ENCODE measurements around the gene PDLIM3.

PDLIM3 gene

GRCh38 chr4:185523862-185524261 is 11.4 kb downstream of the PDLIM3 start:
- H3K4me2 ChIP-seq (ENCODE audit: low read depth, low read length, poor library complexity, severe bottlenecking): no peak overlapping the region
- TF ChIP-seq CTCF (IDR thresholded peaks at IDR 0.05; ENCODE audit: insufficient read depth, low read length, poor library complexity, severe bottlenecking) (no peak), EZH2phosphoT487 (conservative IDR thresholded peaks at IDR 0.05; ENCODE audit: low read length) (no peak)
- H4K20me1 ChIP-seq (ENCODE audit: low read depth, low read length): no peaks in the 10 kb centered on the region

GRCh38 chr4:185522451-185522850 is 12.9 kb downstream of the PDLIM3 start:
- Histone ChIP-seq H3K9ac (ENCODE audit: low read length) (no peak overlapping the region), H3K79me2 (ENCODE audit: insufficient read depth, low read length) (no peaks in the 10 kb centered on the region), H3K4me2 (ENCODE audit: low read depth, low read length, poor library complexity, severe bottlenecking) (no peak overlapping the region), H3F3A (ENCODE audit: insufficient read depth) (no peaks in the 10 kb centered on the region; the same call in 1 of the 2 replicates), H3K27me3 (ENCODE audit: low read length) (no peaks in the 10 kb centered on the region), H3K9me2 (replicated peaks; ENCODE audit: insufficient read depth, low read length) (no peaks in the 10 kb centered on the region), H3K4me3 (ENCODE audit: insufficient read depth, low read length, poor library complexity, severe bottlenecking) (no peak overlapping the region), H3K27ac (ENCODE audit: low read depth, low read length) (no peak overlapping the region), H2AFZ (ENCODE audit: low read depth, low read length, severe bottlenecking) (no peak overlapping the region), H4K20me1 (ENCODE audit: low read depth, low read length) (no peaks in the 10 kb centered on the region), H3K36me3 (ENCODE audit: low read length) (peaks cover 6% of the 10 kb centered on the region; the same call in 1 of the 2 replicates), H3K9me3 (ENCODE audit: insufficient read depth, low read length) (peaks cover 4% of the 10 kb centered on the region; the same call in 1 of the 2 replicates)
- no peak for TF ChIP-seq CTCF (IDR thresholded peaks at IDR 0.05; ENCODE audit: insufficient read depth, low read length, poor library complexity, severe bottlenecking)
- TF ChIP-seq EZH2phosphoT487 (conservative IDR thresholded peaks at IDR 0.05; ENCODE audit: low read length): no peak

More at GRCh38 chr4:185523862-185524261, 11.4 kb downstream of the PDLIM3 start:
- no peaks in the 10 kb centered on the region for H3K79me2 ChIP-seq (ENCODE audit: insufficient read depth, low read length)
- H3K9ac ChIP-seq (ENCODE audit: low read length): no peak overlapping the region
- no peaks in the 10 kb centered on the region for H3K27me3 ChIP-seq (ENCODE audit: low read length)
- peaks cover 4% of the 10 kb centered on the region; the same call in 1 of the 2 replicates for H3K36me3 ChIP-seq (ENCODE audit: low read length)
- H3K9me3 ChIP-seq (ENCODE audit: insufficient read depth, low read length): peaks cover 4% of the 10 kb centered on the region; the same call in 1 of the 2 replicates
- H3K4me3 ChIP-seq (ENCODE audit: insufficient read depth, low read length, poor library complexity, severe bottlenecking): no peak overlapping the region
- H3K9me2 ChIP-seq (replicated peaks; ENCODE audit: insufficient read depth, low read length): no peaks in the 10 kb centered on the region
- H3F3A ChIP-seq (ENCODE audit: insufficient read depth): no peaks in the 10 kb centered on the region
- H2AFZ ChIP-seq (ENCODE audit: low read depth, low read length, severe bottlenecking): no peak overlapping the region
- no peak overlapping the region for H3K27ac ChIP-seq (ENCODE audit: low read depth, low read length)

- no peak overlapping the region for H3K27ac ChIP-seq (ENCODE audit: low read depth, low read length)
- TF ChIP-seq EZH2phosphoT487 (conservative IDR thresholded peaks at IDR 0.05; ENCODE audit: low read length): no peak
- TF ChIP-seq CTCF (IDR thresholded peaks at IDR 0.05; ENCODE audit: insufficient read depth, low read length, poor library complexity, severe bottlenecking): no peak
- H3K27me3 ChIP-seq (ENCODE audit: low read length): no peaks in the 10 kb centered on the region
- no peaks in the 10 kb centered on the region for H3K9me2 ChIP-seq (replicated peaks; ENCODE audit: insufficient read depth, low read length)
- H3K9ac ChIP-seq (ENCODE audit: low read length): no peak overlapping the region
- no peaks in the 10 kb centered on the region for H4K20me1 ChIP-seq (ENCODE audit: low read depth, low read length)
- H2AFZ ChIP-seq (ENCODE audit: low read depth, low read length, severe bottlenecking): no peak overlapping the region
- H3K4me3 ChIP-seq (ENCODE audit: insufficient read depth, low read length, poor library complexity, severe bottlenecking): no peak overlapping the region
- no peak overlapping the region for H3K4me2 ChIP-seq (ENCODE audit: low read depth, low read length, poor library complexity, severe bottlenecking)
- peaks cover 3% of the 10 kb centered on the region; the same call in 1 of the 2 replicates for H3K36me3 ChIP-seq (ENCODE audit: low read length)
- H3K9me3 ChIP-seq (ENCODE audit: insufficient read depth, low read length): no peaks in the 10 kb centered on the region
- no peaks in the 10 kb centered on the region for H3K79me2 ChIP-seq (ENCODE audit: insufficient read depth, low read length)
- no peaks in the 10 kb centered on the region; the same call in 1 of the 2 replicates for H3F3A ChIP-seq (ENCODE audit: insufficient read depth)
These were observed 15.2 kb downstream of the PDLIM3 start for GRCh38 chr4:185520119-185520518.
